HG03280 (cell line): ENCODE results near the gene PPP4C.
A peak's percentile ranks its signal among the peaks of the same experiment; 100 is the strongest.
"Not testable (repeated sequence)": the region's sequence is repeated elsewhere in the genome, so short reads cannot be mapped to it uniquely, and the experiment has no call there.

ENCODE experiments used
- ATAC-seq: cut with Tn5 transposase; IDR thresholded peaks from one replicate; pipeline ENCODE4 v1.9.1; 2021; ENCODE audit warnings: mild to moderate bottlenecking, moderate library complexity; ENCODE audit not compliant: unreplicated experiment

The PPP4C gene

DNA sequence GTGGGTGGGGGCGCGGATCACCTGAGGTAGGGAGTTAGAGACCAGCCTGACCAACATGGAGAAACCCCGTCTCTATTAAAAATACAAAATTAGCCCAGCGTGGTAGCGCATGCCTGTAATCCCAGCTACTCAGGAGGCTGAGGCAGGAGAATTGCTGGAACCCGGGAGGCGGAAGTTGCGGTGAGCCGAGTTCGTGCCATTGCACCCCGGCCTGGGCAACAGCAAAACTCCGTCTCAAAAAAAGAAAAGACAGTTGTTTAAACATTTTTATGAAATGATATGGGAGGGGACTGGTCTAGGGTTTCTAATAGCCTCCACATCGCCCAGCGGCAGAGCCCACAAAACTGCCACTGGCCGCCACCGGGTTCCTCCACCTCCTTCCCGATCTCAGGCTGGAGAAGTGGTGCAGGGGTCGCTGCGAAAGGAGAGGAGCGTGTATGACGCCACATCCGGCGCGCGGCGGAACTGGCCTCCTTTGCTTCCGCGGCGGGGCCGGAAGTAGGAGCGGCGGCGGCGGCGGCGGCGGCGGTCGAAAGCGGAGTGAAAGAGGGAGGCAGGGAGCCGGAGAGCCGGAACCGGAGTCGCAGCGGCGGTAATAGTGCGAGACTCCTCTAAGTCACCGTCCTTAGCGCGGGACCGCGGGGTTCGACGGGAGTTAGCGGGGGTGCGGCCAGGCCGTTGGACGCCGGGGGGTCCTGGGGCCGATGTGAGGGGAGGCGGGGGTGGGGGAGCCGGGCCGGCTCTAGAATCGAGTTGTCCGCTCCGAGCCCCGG, at the start of gene PPP4C:
TSS of gene PPP4C (plus strand) at position 492 of the 773 bp plus-strand sequence. CDS start 384 bp downstream, outside the sequence.
- peak; percentile 83 for ATAC-seq

DNA sequence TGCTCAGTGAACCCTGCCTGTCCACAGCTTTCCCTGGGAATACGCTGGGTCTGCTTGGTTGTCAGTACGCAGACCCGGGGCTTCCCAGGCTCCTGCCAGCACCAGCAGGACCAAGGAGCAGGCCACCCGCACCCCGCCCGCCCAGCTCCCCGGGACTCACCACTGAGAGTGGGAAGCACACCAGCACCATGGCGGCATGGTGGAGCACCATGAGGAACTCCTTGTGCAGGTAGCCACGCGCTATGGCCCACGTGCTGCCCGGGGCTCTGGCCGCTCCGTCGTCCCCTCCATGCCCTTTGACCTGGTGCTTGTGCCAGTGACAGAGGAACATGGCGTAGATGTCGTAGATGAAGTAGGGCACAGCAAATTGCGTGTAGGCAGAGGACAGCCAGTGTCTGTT, 49.3 kb upstream of the PPP4C start:
- ATAC-seq = no peak

DNA sequence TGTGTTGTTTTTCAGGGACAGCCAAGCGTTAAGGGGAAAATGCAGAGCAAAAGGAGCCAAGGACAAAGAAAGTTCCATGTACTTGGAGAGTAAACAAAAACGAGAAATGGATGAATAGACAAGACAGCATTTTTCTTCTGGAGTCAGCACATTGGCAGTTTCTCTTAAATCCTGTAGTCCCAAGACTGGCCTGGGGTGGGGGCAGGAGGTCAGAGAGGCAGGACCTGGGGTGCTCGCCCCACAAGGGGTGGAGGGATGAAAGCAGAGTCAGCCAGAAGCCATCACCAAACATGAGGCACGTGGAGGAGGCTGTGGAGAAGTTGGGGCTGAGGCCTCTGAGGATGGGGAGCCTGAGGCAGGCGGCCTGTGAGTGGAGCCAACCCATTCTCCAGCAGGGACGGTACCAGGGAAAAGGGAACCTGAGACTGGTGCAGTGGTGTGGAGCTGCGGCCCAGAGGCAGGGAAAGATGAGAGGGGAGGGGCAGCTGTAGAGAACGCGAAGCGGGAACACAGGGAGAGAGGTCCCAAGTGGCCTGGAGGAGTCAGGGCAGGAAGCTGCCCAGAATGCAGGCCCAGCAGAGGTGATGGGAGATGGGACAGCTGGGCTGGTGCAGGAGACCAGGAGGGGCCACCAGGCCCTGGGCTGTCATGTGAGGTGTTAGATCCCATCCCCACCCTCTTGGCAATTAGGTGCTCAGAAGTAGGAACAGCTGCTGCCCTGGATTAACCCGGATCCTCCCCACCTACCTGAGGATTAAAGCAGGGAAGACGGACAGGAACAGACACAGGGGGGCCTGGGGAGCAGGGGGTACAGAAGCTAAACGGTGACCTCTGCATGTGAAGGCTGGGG, 48.0 kb upstream of the PPP4C start:
- no peak for ATAC-seq

DNA sequence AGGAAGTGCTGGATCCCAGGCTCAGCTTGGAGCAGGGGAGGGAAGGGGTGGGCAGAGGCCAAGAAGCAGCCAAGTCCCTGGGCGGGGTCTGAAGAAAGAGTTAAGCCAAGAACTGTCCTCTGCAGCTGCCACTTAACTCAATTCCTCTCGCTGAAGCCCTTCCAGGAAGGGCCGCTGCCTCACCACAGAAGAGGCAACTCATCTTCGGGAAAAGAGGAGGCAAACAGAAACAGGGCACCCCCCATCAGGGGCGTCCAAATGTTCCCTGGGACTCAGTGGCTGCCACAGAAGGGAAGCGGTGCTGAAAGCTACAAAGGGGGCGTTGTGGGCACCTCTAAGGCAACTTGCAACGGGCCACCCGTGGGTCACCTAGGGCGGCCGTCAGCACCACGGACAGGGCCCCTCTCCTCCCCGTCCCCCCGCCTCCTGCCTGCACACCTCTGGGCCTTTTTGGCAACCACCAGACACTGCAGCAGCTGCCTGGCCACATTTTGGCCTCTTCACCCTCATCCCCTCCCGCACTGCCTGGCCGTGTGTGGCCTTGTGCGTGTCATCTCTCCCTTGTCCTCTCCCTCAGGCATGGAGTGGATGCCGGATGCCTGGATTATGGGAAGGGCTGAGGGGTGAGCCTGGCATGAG, 47.2 kb upstream of the PPP4C start:
- ATAC-seq = no peak

DNA sequence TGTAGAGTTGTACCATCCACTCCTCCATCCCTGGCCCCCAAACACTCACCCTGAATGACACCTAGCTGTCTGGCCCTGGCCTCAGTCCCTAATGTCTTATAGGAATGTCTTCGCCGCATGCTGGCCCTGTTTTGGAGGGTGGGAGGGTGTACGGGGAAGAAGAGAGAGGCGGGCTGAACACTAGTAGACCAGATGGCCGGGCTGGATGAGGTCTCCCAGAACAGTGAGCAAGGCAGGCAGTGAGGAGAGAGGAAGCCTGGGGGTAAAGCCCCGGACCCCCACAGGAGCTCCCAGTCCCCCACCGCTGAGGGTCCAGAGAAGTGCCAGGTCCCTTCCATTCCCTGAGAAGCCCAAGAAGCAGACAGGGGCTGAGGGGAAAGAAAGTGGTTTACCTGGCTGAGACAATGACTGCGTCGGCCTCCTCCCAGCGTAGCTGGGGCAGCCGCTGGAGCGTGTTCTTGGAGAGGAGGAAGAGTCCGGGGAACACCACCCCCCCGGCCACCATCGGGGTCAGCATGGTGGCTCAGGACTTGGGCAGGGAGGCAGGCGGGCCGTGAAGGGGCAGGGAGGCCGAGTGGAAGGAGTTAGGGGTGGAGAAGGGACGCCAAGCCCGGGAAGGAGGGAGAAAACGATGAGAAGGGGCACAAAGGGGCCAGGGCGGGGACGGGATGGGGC, 45.6 kb upstream of the PPP4C start:
- no peak for ATAC-seq

DNA sequence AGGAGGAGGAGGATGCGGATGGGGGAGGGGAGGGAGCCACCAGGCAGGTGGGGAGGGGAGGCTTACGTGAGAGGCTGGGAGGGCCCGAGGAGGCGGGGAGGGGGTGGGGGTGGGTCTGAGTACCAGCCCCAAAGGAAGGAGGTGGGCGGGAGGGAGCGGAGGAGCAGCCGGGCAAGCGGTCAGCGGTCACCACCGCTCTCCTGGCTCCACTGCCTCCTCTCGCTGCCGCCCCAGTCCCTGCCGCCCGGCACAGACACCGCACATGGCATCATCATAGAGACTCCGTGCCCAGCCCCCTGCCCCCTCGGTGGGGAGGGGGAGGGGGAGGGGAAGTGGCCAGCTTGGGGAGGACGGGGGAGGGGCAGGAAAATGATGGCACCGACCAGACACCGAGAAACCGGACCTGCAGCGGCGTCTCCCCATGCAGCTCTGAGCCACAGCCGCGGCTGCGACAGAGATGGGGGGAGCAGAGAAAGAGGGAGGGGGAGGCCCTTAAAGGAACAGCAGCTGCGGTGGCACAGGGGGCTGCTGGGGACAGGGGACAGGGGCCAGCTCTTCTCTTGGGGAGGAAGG, 44.9 kb upstream of the PPP4C start, which contains the start of gene TLCD3B:
TSS of gene TLCD3B (minus strand) at position 431 of the 573 bp plus-strand sequence. CDS start 744 bp downstream, outside the sequence.
- ATAC-seq = no peak

DNA sequence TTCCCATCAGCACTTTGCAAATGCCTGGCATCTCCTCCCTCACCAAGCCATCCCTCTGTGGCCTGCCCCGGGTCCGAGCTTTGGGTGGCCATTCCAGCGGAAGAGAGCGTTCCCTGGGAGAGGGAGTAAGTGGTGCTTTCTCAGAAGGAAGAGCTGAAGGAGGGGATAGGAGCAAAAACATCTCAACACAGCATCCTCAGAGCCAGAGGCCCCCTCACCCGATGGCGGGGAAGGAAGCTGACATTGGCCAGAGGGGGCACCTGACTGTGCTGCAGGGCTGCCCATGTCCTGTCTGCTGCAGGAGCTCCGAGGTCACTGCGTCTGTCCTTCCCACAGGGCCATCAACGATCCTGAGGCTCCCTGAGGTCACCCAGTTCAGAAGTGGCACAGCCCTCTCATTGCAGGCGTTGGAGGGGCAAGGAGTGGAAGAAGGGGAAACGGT, 44.3 kb upstream of the PPP4C start:
- ATAC-seq = no peak

DNA sequence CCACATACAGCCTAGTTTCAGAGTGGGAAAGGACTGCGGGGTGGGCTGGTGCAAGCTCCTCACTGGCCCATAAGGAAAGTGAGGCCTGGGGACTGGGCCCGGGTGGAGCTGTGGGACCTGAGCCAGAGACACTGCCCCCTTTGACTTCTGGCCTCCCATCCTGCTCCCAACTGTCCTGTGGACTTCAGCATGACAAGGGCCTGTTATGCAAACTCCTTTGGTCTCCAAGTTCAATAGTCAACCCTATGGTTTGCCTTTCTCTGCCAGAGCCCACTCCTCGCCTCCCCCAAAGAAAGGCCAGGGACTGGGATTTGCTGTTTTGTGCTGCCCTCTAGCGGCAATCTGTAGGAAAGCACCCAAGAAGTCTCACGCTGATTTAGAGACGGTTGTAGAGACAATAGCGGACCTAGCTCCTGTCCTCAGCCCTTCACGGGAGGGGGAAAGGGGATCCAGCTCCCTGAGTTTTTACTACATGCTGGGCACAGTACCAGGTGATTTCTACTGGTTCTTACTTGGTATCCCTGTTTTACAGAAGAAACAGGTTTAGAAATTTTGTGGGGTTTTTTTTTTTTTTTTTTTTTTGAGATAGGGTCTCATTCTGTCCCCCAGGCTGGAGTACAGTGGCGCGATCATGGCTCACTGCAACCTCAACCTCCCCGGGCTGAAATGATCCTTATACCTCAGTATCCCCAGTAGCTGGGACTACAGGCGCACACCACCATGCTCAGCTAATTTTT, 43.5 kb upstream of the PPP4C start:
- no peak for ATAC-seq

DNA sequence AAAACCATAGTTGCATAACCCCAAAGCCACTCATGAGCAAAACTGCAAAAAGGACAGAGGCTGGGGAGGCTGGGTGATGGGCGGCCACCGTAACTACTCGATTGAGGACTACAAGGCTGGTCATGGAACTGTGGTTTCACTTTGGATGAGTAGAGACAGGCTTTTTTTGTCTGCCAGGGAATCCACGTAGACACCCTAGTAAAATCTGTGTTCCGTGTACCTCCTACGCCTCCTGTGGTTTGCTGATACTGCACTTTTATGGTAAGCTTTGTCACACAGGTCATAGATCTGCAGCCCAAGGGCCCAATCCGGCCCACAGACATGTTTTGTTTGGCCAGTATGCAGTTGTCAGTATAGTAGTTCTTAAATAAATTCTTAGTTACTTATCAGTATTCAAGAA, 42.5 kb upstream of the PPP4C start:
- no peak for ATAC-seq

DNA sequence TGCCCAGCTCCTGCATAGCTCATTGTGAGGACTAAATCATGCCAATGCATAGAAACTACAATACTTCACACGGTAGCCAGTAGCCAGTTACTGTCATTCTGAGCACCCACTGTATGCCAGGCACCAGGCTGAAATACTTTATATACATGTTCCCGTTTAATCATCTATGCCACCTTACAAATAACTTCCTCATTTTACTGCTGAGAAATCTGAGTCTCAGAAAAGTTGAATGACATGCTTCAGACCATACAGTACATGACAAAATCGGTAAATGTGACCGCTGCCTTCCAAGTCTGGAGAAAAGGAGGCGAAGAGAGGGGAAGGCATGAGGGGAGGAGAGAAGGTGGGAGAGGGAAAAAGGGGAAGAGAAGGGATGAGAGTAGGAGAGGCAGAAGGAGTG, 35.6 kb upstream of the PPP4C start:
- ATAC-seq = no peak

DNA sequence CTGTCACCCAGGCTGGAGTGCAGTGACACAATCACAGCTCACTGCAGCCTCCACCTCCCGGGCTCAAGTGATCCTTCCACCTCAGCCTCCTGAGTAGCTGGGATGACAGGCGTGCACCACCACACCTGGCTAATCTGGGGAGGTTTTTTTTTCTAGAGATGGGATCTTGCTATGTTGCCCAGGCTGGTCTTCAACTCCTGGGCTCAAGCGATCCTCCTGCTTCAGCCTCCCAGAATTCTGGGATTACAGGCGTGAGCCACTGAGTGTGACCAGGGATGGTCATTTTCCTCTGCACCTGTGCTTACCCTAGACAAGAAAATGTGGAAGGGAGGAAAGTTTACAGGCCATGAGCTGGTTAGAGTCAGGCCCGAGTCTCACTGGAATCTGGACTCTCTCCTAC, 35.1 kb upstream of the PPP4C start:
- ATAC-seq = not testable (repeated sequence)

DNA sequence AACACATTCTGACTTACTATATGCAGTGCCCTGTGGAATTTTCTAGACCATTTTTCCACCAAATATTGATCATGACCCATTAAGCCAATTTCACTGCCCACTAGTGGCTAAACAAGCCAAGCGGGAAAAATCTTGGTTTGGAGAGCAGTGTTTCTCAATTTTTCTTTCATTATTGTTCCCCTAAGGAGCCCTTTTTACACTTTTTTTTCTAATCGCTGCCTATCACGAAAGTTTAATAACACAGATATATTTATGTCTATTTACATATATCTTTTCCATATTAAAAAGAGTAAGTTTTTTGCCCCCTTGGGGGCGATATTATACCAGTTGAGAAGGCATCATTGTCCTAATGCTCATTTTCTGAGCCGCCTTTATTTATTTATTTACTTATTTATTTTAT, 34.0 kb upstream of the PPP4C start:
- no peak for ATAC-seq

DNA sequence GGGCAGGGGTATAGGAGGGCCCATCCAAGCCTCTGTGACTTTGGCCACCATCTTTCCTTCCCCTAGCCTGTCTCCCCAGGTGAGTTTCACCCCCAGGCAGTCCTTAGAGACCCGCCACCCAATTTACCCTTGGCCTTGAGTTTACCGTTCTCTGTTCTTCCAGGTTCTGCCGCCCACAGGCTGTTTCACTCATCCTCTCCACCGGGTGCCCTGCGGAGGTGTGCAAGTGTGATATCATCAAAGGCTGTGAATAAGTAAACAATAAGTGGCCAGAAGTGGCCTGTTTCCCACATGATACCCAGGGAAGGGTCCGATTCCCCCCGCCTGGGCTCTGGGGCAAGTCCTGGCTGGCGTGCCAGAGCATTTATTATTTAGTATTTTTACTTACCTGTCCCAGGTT, 29.6 kb upstream of the PPP4C start:
- no peak for ATAC-seq

DNA sequence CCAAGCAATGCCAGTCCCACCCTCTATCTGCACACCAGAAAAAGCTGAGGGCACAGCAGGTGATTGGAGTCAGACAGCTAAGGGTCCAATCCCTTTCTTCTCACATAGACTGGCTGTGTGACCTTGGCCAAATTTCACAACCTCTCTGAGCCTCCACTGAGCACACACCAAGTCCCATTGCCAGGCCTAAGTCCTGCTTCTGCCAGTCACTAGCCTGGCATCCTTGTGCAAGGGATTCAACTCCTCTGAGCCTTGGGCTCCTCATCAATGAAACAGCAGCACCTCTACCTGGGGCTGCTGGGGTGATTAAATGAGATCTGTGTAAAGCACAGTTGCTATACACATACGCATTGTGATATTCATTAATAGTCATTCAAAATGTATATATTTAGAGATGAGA, 29.2 kb upstream of the PPP4C start:
- no peak for ATAC-seq

DNA sequence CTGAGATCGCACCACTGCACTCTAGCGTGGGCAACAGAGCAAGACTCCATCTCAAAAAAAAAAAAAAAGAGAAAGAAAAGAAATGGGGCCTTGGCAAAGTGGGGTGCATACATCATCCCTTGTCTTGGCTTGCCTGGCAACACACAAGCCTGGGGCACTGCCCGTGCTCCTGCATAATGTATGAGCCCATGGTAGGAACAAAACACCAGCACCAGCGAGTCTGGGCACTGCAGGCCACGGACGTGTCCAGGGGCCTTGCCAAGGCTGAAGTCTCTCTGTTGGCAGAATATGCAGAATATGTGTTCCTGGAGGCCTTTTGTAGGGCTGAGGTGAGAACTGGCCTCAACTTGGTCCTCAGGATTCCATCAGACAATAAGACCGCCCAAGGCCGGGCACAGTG, 25.9 kb upstream of the PPP4C start:
- ATAC-seq = no peak

DNA sequence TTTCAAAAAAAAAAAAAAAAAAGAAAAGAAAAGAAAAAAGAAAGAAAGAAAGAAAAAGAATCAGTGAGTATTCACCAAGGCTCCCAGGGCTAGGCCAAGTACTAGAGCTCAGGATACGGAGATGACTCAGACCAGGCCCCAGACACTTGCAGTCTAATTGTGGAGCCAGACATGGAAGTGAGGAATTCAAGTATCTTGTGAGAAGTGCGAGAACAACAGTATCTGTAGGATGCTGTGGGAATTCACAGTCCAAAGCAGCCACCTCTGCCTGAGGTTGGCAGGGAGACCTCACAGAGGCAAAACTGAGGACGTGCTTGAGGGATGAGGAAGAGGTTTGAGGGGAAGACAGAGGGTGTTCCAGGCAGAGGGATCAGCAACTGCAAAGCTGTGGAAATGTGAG, 24.3 kb upstream of the PPP4C start:
- no peak for ATAC-seq

DNA sequence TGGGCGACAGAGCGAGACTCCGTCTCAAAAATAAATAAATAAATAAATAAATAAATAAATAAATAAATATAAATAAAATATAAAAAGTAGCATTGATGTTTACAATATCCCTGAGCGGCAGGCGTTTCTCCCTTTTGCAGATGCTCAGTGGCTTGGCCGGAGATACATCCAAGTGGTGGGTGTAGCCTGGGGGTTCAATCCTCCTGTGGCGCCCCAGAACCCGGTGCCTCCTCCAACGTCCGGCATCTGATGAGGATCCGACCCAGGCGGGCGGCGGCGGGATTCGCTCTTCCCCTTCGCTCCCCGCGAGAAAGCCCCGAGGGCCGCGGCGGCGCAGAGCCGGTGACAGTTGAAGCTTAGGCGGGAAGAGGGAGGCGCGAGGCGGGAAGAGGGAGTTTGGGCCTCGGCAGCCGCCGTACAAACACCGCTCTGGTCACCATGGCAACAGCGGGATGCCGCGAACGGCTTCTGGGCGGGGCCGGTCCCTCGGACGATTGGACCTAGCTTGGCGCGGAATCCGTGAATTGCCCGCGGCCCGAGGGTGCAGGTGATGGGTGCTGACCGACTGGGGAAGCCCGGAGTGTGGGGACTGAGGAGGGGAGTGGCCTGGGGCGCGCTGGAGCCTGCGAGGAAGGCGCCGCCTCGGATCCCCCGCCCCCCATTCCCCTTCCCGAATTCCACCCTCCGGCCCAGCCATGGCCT, 23.0 kb upstream of the PPP4C start:
- ATAC-seq = peak; percentile 85

DNA sequence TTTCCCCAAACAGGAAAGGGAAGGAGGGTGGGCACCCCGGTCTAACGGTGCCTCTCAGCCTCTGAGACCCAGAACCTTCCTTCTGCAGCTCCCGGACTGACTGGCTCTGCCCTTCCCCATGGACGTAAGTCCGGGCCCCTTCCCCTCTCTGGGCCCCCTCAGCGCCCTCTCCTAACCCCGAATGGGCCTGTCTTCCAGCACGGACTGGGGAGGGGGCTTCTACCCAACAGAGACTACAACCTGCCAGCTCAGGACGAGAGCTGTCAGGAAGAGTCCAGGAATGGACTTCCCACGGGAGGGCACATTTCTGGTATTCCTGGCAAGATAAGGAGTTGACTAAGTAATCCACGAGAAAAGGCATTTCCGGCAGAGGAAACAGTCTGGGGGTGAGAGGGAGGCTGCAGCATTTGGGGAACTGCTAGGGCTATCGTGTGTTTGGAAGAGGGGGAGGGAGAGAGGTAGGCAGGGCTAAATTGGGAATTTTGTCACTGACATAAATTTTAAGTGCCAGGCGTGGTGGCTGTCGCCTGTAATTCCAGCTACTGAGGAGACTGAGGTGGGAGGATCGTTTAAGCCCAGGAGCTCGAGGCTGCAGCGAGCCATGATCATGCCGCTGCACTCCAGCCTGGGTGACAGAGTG, 22.3 kb upstream of the PPP4C start:
- ATAC-seq = no peak

DNA sequence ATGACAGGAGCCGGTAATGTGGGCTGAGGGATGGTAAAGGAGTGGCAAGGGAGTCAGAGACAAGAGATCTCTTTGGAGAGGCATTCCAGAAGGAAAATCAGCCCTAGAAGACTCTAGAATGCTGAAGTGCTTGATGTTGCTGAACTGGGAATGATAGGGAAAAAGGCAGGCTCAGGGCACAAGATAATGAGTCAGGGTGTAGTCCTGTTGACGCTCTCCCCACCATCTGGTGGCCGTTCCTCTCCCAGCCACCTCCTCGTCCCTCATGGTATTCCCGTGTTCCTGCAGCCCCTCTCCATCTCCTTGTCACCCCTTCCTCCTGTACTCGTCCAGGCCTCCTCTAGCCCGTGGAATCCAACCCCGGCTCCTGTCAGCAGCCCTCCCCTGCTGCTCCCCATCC, 21.3 kb upstream of the PPP4C start:
- no peak for ATAC-seq
